Embryonic facial prominence (tissue), 1 donor: ENCODE measurements around the gene PXDC1.
"Not testable (repeated sequence)": the region's sequence is repeated elsewhere in the genome, so short reads cannot be mapped to it uniquely, and the experiment has no call there.

Experiments
- DNase-seq: peaks from one replicate; pipeline ENCODE4 v3.0.0-alpha.2; 2016; ENCODE audit errors: extremely low spot score

PXDC1 gene

DNA sequence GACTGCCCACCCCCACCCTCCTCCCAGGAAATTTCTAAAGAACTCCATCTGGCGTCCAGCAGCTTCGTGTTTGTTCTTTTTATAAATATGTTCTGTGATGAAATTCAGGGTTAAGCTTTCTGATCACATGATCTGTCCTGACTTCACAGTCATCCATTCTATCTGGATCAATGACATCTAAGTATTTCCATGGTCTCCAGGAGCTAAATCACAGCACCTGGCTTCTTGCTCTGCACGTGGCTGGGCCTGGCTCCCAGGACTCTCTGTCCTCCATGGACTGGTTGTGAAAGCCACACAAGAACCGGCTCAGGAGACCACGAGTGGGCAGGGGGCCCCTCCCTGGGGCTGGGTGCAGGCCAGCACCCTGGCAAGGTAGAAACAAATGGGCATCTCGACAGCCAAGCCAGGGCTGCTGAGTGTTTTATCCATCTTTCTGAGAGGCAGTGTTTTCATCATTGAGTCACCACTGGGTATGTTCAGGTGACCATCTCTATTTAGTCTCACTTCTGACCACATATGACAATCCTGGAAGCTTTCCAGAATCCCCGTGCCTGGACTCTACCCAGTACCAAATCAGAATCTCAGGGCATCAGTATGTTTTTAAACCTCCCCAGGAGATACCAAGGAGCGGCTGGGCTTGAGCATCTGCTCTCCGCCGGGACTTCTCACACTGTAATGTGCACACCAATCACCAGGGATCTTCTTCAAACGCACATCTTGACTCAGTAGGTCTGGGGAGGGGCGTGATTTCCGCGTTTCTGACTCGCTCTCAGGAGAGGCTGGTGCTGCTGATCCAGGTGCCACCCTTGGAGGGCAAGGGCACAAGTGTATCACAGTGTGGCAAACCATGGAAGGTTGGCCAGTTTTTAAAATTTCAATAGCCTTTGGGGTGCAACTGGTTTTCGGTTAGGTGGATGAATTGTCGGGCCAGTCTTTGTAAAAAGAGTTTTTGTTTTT, 31.6 kb upstream of the PXDC1 start:
- no peak for DNase-seq

DNA sequence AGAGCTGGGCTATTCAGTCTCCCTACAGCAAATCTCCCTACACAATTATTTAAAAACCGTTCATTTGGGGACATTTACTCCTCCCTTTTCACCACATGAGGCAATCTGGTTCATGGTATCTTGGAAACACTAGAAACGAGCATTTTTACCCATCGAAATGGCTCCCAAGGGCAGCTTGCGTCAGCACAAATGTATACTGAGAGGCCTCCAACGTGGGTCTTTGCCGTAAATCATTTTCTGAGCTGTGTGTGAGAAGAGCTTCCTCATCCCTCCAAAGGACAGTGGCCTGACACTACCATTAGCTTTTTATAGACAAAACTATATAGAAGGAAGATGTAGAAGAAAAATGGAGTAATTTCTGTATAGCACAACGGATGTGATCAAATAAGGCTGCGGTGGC, 30.0 kb upstream of the PXDC1 start:
- DNase-seq = no peak

DNA sequence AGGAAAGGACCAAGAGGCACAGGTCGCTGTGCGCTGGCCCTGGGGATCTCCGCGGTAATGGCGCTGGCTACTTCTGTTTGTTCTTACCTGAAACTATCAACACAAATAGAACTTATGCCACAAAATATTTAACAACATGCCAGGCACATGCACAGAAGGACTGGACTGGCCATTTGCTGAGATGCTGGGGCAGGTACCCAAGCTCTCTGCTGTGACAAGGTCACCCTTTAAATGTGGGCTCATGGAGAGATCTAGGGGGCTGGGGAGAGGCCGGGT, 28.0 kb upstream of the PXDC1 start:
- no peak for DNase-seq

GRCh38 chr6:3778701-3779573, 27.4 kb upstream of the PXDC1 start:
- no peak for DNase-seq

DNA sequence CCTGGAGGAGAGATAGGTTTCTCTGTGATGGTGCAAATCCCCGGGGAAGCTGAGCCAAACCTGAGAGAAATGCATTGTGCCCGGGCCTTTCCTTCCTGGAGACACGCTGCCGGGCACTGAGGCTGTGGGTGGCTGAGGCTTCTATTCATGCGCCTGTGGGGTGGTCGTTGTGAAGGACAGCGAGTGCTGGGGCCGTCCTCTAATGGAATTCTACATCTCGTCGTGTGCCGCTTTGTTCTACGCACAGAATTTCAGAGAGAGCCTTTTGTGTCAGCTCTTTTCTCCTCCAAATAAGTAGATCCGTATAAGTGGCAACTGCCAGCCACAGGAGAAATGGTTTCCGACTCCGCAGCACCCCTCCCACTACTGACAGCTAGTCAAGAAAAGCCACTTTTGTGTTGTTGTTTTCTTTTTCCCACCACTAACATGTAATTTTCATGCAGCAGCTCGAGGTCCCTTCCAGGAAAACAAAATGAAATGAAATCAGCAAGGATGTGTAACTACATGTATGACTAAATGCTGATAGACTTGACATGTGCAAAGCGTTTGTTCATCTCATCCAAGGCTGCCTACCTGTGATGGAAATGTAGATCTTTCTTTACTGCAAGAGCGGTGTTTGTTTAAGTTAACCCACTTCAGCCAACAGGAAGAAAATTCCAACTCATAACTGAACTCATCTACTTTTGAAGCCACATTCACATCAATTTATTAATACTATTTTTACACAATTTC, 26.4 kb upstream of the PXDC1 start:
- DNase-seq = no peak

DNA sequence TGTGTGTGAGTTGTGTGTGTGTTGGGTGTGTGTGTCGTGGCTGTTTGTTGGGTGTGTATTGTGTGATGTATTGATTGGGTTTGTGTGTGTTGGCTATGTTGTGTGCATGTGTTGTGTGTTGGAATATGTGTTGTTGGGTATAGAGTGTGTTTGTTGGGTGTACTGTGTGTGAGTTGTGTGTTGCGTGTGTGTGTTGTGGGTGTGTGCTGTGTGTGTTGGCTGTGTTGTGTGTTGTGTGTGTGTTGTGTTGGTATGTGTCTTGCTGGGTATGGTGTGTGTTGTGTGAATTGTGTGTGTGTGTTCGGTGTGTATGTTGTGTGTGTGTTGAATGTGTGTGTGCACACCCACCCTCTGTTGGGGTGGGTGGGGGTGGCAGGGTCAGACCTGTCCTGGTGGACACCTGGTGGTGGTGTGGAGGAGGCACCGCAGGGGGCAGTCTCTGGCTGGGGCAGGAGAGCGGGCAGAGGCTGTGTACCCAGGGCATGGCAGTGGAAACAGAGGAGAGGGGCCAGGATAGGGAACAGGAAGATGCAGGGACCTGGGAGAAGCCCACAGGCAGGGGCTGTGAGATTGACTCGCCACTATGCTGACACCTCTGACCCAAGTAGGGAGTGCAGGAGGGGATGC, 25.5 kb upstream of the PXDC1 start:
- no peak for DNase-seq

GRCh38 chr6:3775847-3776246, 24.3 kb upstream of the PXDC1 start:
- no peak for DNase-seq

GRCh38 chr6:3775386-3775785, 23.9 kb upstream of the PXDC1 start:
- no peak for DNase-seq

DNA sequence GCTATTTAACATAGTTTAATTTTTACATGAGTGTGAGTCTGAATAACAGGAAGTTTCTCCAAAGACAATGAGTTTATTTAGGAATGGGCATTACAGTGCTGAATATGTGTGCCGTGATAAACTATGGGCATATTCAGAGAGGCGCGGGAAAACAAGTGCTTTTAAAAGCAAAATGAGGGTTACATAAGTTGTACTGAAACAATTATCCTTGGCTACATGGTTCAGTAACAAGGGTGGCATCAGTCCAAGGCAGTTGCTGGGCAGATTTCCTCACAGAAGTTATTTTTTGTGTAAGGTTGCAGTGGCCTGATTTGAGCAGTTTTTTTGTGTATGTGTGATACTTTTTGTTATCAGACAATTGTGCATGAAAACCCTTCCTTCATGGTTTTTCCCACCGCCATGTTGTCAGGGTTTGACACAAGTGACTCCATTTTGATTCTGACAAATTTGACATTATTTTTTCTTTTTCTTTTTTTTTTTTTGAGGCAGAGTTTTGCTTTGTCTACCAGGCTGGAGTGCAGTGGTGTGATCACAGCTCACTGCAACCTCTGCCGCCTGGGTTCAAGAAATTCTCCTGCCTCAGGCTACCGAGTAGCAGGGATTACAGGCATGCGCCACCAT, 22.3 kb upstream of the PXDC1 start:
- DNase-seq = no peak

DNA sequence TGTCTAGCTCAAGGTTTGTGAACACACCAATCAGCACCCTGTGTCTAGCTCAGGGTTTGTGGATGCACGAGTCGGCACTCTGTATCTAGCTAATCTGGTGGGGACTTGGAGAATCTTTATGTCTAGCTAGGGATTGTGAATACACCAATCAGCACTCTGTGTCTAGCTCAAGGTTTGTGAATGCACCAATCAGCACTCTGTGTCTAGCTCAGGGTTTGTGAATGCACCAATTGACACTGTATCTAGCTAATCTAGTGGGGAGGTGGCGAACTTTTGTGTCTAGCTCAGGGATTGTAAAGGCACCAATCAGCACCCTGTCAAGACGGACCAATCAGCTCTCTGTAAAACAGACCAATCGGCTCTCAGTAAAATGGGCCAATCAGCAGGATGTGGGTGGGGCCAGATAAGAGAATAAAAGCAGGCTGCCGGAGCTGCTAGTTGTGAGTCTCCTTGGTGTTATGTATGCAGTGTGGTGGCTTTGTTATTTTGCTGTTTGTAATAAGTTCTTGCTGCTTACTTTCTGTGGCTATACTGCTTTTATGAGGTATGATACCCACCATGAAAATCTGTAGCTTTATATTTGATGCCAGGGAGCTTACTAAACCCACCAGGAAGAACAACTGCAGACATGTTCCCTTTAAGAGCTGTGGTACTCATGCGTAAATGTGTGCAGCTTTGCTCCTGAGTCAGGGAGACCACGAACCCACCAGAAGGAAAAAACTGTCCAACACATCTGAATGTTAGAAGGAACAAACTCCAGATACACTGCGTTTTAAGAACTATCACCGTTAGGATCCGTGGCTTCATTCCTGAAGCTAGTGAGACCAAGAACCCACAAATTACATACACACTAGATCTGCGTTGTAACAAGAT, 20.9 kb upstream of the PXDC1 start:
- not testable (repeated sequence) for DNase-seq

DNA sequence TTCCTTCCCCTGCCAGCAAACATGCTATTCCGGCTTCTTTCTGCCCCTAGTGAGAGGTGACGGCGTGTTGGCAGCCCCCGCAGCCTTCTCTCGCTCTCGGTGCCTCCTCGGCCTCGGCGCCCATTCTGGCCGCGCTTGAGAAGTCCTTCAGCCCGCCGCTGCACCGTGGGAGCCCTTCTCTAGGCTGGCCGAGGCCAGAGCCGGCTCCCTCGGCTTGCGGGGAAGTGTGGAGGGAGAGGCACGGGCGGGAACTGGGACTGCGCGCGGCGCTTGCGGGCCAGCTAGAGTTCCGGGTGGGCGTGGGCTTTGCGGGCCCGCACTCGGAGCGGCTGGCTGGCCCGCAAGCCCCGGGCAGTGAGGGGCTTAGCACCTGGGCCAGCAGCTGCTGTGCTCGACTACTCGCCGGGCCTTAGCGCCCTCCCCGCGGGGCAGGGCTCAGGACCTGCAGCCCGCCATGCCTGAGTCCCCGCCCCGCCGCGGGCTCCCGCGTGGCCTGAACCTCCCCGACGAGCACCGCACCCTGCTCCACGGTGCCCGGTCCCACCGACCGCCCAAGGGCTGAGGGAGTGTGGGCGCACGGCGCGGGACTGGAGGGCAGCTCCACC, 20.0 kb upstream of the PXDC1 start:
- DNase-seq = no peak

- no peak for DNase-seq
Measured at GRCh38 chr6:3770023-3770720, 18.7 kb upstream of the PXDC1 start.

- no peak for DNase-seq
Measured at GRCh38 chr6:3769610-3770009, 18.1 kb upstream of the PXDC1 start.

- DNase-seq = no peak
Measured at GRCh38 chr6:3768502-3768901, 17.0 kb upstream of the PXDC1 start.

DNA sequence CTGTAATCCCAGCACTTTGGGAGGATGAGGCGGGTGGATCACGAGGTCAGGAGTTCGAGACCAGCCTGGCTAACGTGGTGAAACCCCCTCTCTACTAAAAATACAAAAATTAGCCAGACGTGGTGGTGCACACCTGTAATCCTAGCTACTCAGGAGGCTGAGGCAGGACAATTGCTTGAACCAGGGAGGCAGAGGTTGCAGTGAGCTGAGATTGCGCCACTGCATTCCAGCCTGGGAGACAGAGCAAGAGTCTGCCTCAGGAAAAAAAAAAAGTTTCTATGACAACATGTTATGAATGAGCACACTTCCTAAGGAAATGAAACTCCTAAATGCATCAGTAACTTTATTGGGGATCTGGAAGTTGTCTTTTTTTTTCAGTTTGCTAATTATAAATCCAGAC, 16.0 kb upstream of the PXDC1 start:
- DNase-seq = not testable (repeated sequence)

DNA sequence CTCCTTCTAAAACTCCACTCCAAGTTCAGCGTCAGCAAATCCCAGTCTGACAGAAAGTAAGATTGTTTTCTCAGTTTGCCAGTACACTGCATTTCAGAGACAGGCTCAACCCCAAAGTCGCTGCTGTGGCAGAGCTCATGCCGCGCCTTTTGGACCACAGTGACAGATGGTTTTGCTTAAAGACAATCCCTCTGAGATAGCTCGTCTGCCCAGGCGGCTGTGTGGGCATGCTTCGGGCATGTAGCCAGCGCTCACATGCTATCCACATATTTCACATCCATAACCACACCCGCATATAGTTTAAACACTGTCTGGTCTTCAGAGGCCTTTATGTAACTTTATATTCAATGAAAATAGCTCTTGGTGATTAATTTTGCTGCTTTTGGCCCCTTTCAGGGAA, 14.7 kb upstream of the PXDC1 start:
- peak; percentile 57 for DNase-seq

GRCh38 chr6:3765415-3765814, 13.9 kb upstream of the PXDC1 start:
- DNase-seq = no peak

DNA sequence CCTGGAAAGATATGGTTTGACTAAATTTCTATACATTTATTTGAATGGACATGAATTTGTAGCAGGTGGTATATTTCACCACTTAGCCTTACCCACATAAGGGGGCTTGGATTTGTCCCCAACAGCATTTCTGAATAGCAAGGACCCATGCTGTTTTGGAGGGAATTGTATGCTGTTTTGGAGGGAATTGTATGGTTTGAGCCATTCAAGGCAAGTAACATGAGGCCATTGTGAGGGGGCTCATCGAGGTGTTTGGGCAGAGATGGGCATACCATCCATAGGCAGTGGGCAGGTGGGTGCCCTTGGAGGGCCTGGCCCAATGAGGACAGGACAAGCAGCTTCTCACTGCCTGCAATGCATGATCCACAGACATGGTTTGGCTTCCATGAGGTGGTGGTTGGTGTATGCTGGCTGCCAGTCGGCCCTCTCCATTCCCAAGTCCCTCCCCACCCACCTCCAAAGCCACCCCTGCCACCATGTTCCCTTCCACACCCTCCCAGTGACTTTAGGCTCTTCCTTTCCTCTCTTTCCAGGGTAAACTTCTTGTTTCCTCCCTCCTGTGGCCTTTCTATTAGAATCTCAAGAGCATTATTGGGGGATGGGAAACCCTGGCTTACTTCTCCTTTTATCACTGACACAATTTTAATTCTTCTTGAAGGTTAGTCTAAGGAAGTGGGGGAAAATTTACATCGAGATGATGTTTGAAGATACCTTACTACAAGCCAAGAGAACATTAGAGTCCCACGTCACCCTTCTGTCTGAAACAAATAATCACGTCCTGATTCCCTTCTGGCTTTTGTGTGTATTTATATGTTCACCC, 13.2 kb upstream of the PXDC1 start:
- no peak for DNase-seq
